HG03342 (cell line): ENCODE measurements around the gene GLIS1.

ENCODE experiments used
- ATAC-seq: cut with Tn5 transposase; IDR thresholded peaks from one replicate; pipeline ENCODE4 v1.9.1; 2021; ENCODE audit warnings: mild to moderate bottlenecking, moderate library complexity; ENCODE audit not compliant: unreplicated experiment

GLIS1 gene

GRCh38 chr1:53517109-53517508, 221.9 kb downstream of the GLIS1 start:
- ATAC-seq, result no peak

GRCh38 chr1:53516181-53516580, 222.8 kb downstream of the GLIS1 start:
- no peak for ATAC-seq

GRCh38 chr1:53514436-53514835, 224.5 kb downstream of the GLIS1 start:
- no peak for ATAC-seq

GRCh38 chr1:53513846-53514245, 225.1 kb downstream of the GLIS1 start:
- ATAC-seq, result no peak

- no peak for ATAC-seq
Observed at GRCh38 chr1:53512807-53513755, 225.9 kb downstream of the GLIS1 start.

GRCh38 chr1:53511933-53512806, 226.8 kb downstream of the GLIS1 start:
- ATAC-seq, result no peak

- no peak for ATAC-seq
Observed at GRCh38 chr1:53511323-53511932, 227.5 kb downstream of the GLIS1 start.

- no peak for ATAC-seq
Observed at GRCh38 chr1:53510215-53510614, 228.7 kb downstream of the GLIS1 start.

- ATAC-seq, result no peak
Observed at GRCh38 chr1:53509775-53510174, 229.2 kb downstream of the GLIS1 start.

- no peak for ATAC-seq
Observed at GRCh38 chr1:53508991-53509666, 229.8 kb downstream of the GLIS1 start.

GRCh38 chr1:53508056-53508990, 230.6 kb downstream of the GLIS1 start:
- ATAC-seq, result no peak

GRCh38 chr1:53507116-53507820, 231.7 kb downstream of the GLIS1 start:
- no peak for ATAC-seq

GRCh38 chr1:53506355-53507050, 232.5 kb downstream of the GLIS1 start:
- ATAC-seq, result no peak

GRCh38 chr1:53505891-53506290, 233.1 kb downstream of the GLIS1 start:
- no peak for ATAC-seq

- ATAC-seq, result no peak
Observed at GRCh38 chr1:53505401-53505800, 233.6 kb downstream of the GLIS1 start.

- no peak for ATAC-seq
Observed at GRCh38 chr1:53504901-53505300, 234.1 kb downstream of the GLIS1 start.

GRCh38 chr1:53503433-53504217, 235.3 kb downstream of the GLIS1 start:
- ATAC-seq, result no peak
